Glomerular endothelial cell (primary cell): ENCODE results near the gene BCKDHB. TPM values are rescaled to one million over a fixed set of nuclear protein-coding genes. Genes with fewer than 3 reads are reported as not detected.

Source experiments
- DNase-seq: peaks from one replicate; pipeline ENCODE4 v3.0.0-alpha.2; 2011; ENCODE audit warnings: low read depth, low spot score; ENCODE audit errors: extremely low read depth
- total RNA-seq: library from RNA; depleted of rRNA; stranded (reverse); fragments of >200 nt; gene quantifications from 2 replicates; pipeline ENCODE4 v1.2.3, GENCODE V29; 2015

BCKDHB gene
- total RNA-seq, 1 donor from 2014 or later: 9.7 TPM

DNA sequence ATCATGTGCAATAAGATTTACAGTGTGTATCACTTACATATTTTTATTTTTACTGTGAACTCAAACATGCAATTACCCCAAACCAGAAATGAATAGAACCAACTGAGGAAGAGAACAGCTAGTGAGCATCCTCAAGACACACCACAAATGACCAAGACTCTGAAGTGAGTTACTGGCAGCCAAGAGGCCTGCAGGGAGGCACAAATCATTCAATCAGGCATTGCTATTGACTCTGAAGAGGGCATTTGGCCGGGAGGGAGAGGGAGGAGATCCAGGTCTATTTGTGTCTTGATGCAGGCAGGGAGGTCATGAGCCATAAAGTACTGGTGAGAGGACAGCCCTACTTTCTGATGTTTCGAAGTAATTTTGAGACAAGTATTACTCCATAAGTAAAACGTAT is 257.7 kb downstream of the BCKDHB start:
- DNase-seq: no peak

DNA sequence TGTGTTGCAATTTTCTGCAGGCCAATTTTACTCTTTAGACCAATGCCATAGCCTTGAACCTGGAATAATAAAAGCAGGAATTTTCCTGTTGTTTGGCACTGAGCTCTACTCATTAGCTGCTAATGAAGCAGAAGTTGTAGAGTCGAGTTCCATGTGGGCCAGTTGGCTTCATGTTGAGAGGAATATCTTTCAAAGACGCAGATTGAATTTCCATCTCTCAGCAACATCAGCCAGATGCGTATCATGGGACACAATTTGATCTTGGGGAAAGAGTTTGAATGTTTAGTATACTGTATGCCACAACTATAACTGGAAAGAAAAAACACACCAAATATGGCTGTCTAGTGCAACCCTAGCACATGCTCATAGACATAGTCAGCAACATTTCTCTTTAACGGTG is 259.6 kb downstream of the BCKDHB start:
- no peak for DNase-seq

- peak; percentile 12 for DNase-seq
These were observed 260.2 kb downstream of the BCKDHB start for GRCh38 chr6:80366714-80367113.

GRCh38 chr6:80376411-80376810 is 269.9 kb downstream of the BCKDHB start:
- no peak for DNase-seq

DNA sequence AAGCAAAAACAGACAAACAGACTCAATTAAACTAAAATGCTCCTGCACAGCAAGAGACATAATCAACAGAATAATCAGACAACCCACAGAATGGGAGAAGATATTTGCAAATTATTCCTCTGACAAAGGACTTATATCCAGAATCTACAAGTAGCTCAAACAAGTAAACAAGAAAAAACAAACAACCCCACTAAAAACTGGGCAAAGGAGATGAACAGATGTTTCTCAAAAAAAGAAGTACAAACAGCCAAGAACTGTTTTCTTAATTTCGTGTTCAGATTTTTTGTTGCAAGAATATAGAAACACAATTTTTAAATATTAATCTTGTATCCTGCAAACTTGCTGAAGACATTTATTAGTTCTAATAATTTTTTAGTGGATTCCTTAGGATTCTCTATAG is 274.1 kb downstream of the BCKDHB start:
- no peak for DNase-seq

DNA sequence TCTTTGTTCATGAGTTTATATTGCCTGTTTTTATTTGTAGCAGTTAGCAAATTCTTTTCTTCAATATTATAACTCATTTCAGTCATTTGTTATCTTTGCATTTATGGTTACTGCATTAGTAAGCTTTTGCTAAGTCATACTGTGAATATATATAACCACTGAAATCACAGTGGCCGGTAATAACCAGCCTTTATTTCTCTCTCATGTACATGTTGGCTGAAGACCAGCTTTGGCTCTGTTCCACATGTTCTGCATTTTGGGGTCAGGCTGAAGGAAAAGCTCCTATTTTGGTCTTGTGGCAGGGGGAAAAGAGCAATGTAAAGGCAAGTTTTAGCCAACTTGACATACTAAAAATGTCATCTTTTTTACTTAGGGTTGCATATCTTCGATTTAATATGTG is 276.3 kb downstream of the BCKDHB start:
- DNase-seq: no peak

DNA sequence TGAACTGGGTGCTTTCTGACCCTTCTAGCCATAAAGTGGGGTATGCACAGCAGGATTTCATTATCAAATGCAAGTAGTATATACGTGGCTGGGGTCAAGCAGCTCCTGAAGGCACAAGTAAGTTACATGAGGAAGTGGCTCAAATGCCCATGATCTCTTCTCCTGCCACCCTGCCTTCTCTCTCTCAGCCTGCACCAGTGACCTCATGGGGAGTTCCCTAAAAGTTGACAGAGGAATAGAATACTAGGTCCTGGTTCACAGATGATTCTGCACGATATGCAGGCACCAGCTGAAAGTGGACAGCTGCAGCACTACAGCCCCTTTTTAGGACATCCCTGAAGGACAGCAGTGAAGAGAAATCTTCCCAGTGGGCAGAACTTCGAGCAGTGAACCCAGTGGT is 282.0 kb downstream of the BCKDHB start:
- DNase-seq: no peak

Other genes with a start within 250 kb of the BCKDHB start
- 2.6 and 3.6 TPM in 2 replicates for gene ELOVL4, start 159.1 kb upstream of the BCKDHB start, total RNA-seq
- 4.0 and 7.2 TPM in 2 replicates for gene TTK, start 102.0 kb upstream of the BCKDHB start, total RNA-seq